Lung (tissue), 16 donors: ENCODE measurements around the gene TEX55. TPM values are rescaled to one million over a fixed set of nuclear protein-coding genes. Genes with fewer than 3 reads are reported as not detected.

Experiments
- ATAC-seq: fragments of 200-7000 bp; cut with Tn5 transposase; one replicate; pipeline ENCODE4 v1.9.1; 2020; ENCODE audit warnings: moderate number of reproducible peaks; ENCODE audit not compliant: insufficient read depth, low FRiP score
- DNase-seq, 3 donors: peaks; one replicate each; pipeline ENCODE4 v3.0.0-alpha.2; 2013 to 2017
- H3K27ac ChIP-seq, 2 donors: one replicate each; pipeline ENCODE4 v1.5.1; 2013; ENCODE audit warnings: mild to moderate bottlenecking in 2 of 2, moderate library complexity in 2 of 2, control low read depth in 1 of 2, inconsistent platforms in 1 of 2, low read depth in 1 of 2, low read length in 1 of 2
- H3K27me3 ChIP-seq, 3 donors: one replicate each; pipeline ENCODE4 v1.5.1; 2013; ENCODE audit warnings: low read length in 2 of 3; ENCODE audit not compliant: control insufficient read depth in 3 of 3, insufficient read depth in 3 of 3
- H3K36me3 ChIP-seq, 4 donors: one replicate each; pipeline ENCODE4 v1.5.1; 2013; ENCODE audit warnings: low read length in 4 of 4, mild to moderate bottlenecking in 1 of 4, moderate library complexity in 1 of 4; ENCODE audit not compliant: control insufficient read depth in 4 of 4, insufficient read depth in 4 of 4
- H3K4me1 ChIP-seq, 5 donors: one replicate each; pipeline ENCODE4 v1.5.1; 2013; ENCODE audit warnings: low read length in 5 of 5, mild to moderate bottlenecking in 2 of 5, moderate library complexity in 1 of 5; ENCODE audit not compliant: control insufficient read depth in 5 of 5, insufficient read depth in 5 of 5
- H3K4me3 ChIP-seq: one replicate; pipeline ENCODE4 v1.5.1; 2013; ENCODE audit warnings: mild to moderate bottlenecking, control low read depth, moderate library complexity
- H3K9ac ChIP-seq, 2 donors: one replicate each; pipeline ENCODE4 v1.5.1; 2013; ENCODE audit warnings: low read length in 2 of 2, control low read depth in 1 of 2; ENCODE audit not compliant: insufficient read depth in 1 of 2
- H3K9me3 ChIP-seq, 4 donors: one replicate each; pipeline ENCODE4 v1.5.1; 2013; ENCODE audit warnings: low read length in 3 of 4, mild to moderate bottlenecking in 1 of 4, moderate library complexity in 1 of 4; ENCODE audit not compliant: control insufficient read depth in 4 of 4, insufficient read depth in 3 of 4
- WGBS, 2 donors: extraction: QIAGEN DNeasy Blood & Tissue Kit; methylation state at CpG; one replicate each; pipeline ENCODE4 v1.1.7; 2013; 5-methylcytosine and 5-hydroxymethylcytosine counted together
- long read RNA-seq, 5 donors: transcript quantifications; one replicate each; lab custom pipeline, GENCODE V29; 2026
- polyA plus RNA-seq, 2 donors: library from polyadenylated mRNA; stranded (reverse); fragments of 200-250 nt; gene quantifications; one replicate each; pipeline ENCODE4 v1.2.1, GENCODE V29; 2013
- total RNA-seq, 2 donors: library from RNA; depleted of rRNA in 1 of 2; stranded (reverse); fragments of >200 nt in 1 of 2; gene quantifications; one replicate each; pipeline ENCODE4 v1.2.1, GENCODE V29; 2014 to 2021
- TF ChIP-seq, protein P1 (sequence below): IDR thresholded peaks from 2 replicates; pipeline ENCODE4 v1.5.1; 2012; ENCODE audit warnings: mild to moderate bottlenecking; ENCODE audit errors: control extremely low read depth, extremely low read depth
- donor health status: control.
- donor health status: control.
- donor health status: Bipolar disorder and iron deficiency.
- donor health status: healthy.
- donor health status: DM: yes; HTN: yes; CAD: no.

Gene TEX55
- total RNA-seq = not detected
- polyA plus RNA-seq = under 1 TPM in 1 of 2 donors, not detected in 1; 0.06 TPM
- long read RNA-seq, donor 1 = 0 reads
- long read RNA-seq, donor 2 = 0 reads
- long read RNA-seq, donor 3 = 0 reads
- long read RNA-seq, donor 4 = 0 reads
- long read RNA-seq, donor 5 = 0 reads

DNA sequence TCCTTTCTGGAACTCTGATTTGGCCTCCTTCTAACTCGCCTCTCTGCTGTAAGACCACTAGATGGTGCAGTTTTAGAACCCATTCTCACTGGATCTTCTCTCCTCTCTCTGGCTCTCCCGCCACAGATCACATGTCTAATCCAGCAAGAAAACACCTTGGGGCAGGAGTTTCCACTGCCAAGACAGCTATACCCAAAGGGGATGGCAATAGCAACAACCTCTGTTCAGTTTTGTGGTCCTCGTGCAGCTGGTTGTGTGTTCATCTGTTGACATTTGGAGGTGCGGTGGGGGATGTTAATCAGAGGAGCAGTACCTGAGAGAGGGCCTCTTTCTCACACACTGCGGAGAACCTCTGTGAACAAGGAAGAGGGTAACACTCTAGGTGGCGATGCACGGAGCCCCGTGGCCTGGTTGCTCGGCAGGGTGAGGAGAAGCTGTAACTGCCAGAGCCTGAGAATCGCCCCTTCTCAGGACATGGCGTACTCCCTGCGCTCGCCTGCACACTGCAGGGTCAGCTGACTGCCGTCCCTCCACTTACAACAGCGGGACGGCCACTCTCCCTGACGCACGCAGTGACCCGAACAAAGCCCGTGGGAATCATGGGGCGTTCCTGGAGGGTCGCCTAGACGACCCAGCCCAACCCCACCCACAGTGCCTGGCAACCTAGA is at the start of gene TEX55:
TSS of gene TEX55 (plus strand) at position 666 of the 668 bp plus-strand sequence. CDS start 25 bp downstream, outside the sequence.
- DNase-seq (peak; percentile 17 to 61 (median 53)), ATAC-seq (peak; percentile 70)
- no peaks in the 10 kb centered on the region for H3K36me3 ChIP-seq
- H3K27ac ChIP-seq = no peak within 1 kb of the TSS
- WGBS, 2 donors = 80 to 83% methylated on average over 23 of the region's 23 CpGs
- no peak within 1 kb of the TSS for H3K9ac ChIP-seq
- TF ChIP-seq, protein P1, sequence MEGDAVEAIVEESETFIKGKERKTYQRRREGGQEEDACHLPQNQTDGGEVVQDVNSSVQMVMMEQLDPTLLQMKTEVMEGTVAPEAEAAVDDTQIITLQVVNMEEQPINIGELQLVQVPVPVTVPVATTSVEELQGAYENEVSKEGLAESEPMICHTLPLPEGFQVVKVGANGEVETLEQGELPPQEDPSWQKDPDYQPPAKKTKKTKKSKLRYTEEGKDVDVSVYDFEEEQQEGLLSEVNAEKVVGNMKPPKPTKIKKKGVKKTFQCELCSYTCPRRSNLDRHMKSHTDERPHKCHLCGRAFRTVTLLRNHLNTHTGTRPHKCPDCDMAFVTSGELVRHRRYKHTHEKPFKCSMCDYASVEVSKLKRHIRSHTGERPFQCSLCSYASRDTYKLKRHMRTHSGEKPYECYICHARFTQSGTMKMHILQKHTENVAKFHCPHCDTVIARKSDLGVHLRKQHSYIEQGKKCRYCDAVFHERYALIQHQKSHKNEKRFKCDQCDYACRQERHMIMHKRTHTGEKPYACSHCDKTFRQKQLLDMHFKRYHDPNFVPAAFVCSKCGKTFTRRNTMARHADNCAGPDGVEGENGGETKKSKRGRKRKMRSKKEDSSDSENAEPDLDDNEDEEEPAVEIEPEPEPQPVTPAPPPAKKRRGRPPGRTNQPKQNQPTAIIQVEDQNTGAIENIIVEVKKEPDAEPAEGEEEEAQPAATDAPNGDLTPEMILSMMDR = peak; percentile 19
- no peaks in the 10 kb centered on the region for H3K9me3 ChIP-seq
- no peak within 1 kb of the TSS for H3K4me3 ChIP-seq
- no peaks in the 10 kb centered on the region for H3K27me3 ChIP-seq
- no peaks in the 10 kb centered on the region for H3K4me1 ChIP-seq

DNA sequence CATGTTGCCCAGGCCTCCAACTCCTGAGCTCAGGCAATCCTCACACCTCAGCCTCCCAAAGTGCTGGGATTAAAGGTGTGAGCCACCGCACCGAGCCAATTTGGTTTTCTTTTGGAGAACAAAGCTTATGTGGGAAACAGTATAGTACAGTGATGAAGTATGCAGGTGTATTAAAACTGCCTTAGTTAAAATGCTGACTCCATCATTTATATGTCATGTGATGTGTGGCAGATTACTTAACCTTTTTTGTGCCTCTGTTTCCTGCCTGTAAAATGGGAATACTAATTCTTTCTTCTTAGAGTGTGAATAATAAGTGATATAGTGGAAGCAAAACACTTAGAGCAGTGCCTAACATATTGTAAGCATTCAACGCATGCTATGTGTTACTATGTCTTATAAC is 48.0 kb upstream of the TEX55 start:
- WGBS, 2 donors = 91 to 96% methylated on average over 3 of the region's 3 CpGs

DNA sequence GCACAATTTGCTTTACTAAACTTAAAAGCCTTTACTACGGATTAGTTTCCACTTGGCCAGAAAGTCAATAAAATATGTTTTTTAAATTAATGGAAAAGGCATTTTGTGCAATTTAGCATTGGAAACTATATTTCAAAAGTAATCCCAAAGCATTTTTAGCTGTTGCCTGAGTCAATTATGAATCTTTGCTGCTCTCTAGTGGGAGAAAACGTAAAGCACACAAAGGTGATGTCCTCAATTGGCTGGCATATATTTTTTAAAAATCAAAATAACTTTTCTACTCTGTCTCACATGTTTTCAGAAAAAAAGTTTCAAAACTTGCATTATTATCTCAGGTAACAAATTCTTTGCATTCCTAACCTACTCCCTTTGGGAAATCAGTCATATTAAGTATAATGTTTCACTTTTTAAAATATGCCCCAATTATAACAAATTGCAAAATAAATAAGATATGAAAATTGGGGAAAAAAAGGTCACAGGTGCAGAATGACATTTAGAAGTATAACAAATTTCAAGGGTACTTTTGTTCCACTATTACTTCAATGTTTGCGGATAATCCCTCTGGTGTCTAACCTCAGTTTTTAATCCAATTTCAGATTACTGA is 47.2 kb upstream of the TEX55 start:
- Histone ChIP-seq H3K36me3 (no peaks in the 10 kb centered on the region), H3K4me3 (no peak overlapping the region), H3K27ac (no peak overlapping the region), H3K9ac (no peak overlapping the region), H3K27me3 (peaks cover 0 to 2% (median 0%) of the 10 kb centered on the region in 3 donors), H3K4me1 (no peaks in the 10 kb centered on the region), H3K9me3 (no peaks in the 10 kb centered on the region)
- 25 to 29% methylated on average over 3 of the region's 3 CpGs for WGBS, 2 donors
- TF ChIP-seq, protein P1 = peak; percentile 40
- peak in 2 of 3 donors; percentile 67 to 68 for DNase-seq
- ATAC-seq = no peak

More for the DNA sequence above, 48.0 kb upstream of the TEX55 start:
- Histone ChIP-seq H3K4me3 (no peak overlapping the region), H3K4me1 (no peaks in the 10 kb centered on the region), H3K27me3 (peaks cover 0 to 2% (median 0%) of the 10 kb centered on the region in 3 donors), H3K36me3 (no peaks in the 10 kb centered on the region), H3K9ac (no peak overlapping the region), H3K9me3 (no peaks in the 10 kb centered on the region), H3K27ac (no peak overlapping the region)
- DNase-seq (no peak), ATAC-seq (no peak)
- TF ChIP-seq, protein P1 = no peak
